RCC 7860 (cell line): Measurements from ENCODE around the gene ICOSLG.
"Not testable (repeated sequence)": the region's sequence is repeated elsewhere in the genome, so short reads cannot be mapped to it uniquely, and the experiment has no call there.

Source experiments
- DNase-seq: peaks from one replicate; pipeline ENCODE4 v3.0.0-alpha.2; 2015; ENCODE audit warnings: low spot score
- FAIRE-seq: peaks from 2 replicates; lab custom pipeline; 2012; peaks lifted over from hg19 to GRCh38; lab: Jason Lieb, UNC

ICOSLG gene

GRCh38 chr21:44240842-44241241, at the start of gene ICOSLG:
ICOSLG (minus strand) TSS chr21:44240943; CDS start chr21:44240817, 126 bp downstream.
- FAIRE-seq, DNase-seq: not testable (repeated sequence)

GRCh38 chr21:44289381-44290010, 48.8 kb upstream of the ICOSLG start:
- DNase-seq: no peak
- no peak for FAIRE-seq

- no peak for FAIRE-seq
Measured at GRCh38 chr21:44288251-44289110, 47.7 kb upstream of the ICOSLG start.

GRCh38 chr21:44286716-44287632, 46.2 kb upstream of the ICOSLG start:
- FAIRE-seq (no peak), DNase-seq (no peak)

More at GRCh38 chr21:44288251-44289110, 47.7 kb upstream of the ICOSLG start:
- DNase-seq: no peak

GRCh38 chr21:44286086-44286715, 45.5 kb upstream of the ICOSLG start:
- FAIRE-seq: no peak

GRCh38 chr21:44285138-44285992, 44.6 kb upstream of the ICOSLG start, which contains the start of gene AIRE:
AIRE (plus strand) TSS chr21:44285876; CDS start chr21:44286007, 131 bp downstream.
- no peak for DNase-seq
- FAIRE-seq: no peak

More at GRCh38 chr21:44286086-44286715, 45.5 kb upstream of the ICOSLG start:
- DNase-seq: no peak

- no peak for FAIRE-seq
Measured at GRCh38 chr21:44283948-44284347, 43.2 kb upstream of the ICOSLG start.

GRCh38 chr21:44283211-44283785, 42.6 kb upstream of the ICOSLG start:
- not testable (repeated sequence) for FAIRE-seq, DNase-seq

More at GRCh38 chr21:44283948-44284347, 43.2 kb upstream of the ICOSLG start:
- no peak for DNase-seq

GRCh38 chr21:44282370-44282769, 41.6 kb upstream of the ICOSLG start:
- FAIRE-seq: no peak
- no peak for DNase-seq

GRCh38 chr21:44281801-44282200, 41.1 kb upstream of the ICOSLG start:
- FAIRE-seq (no peak), DNase-seq (no peak)

GRCh38 chr21:44279354-44280260, 38.9 kb upstream of the ICOSLG start:
- DNase-seq (no peak), FAIRE-seq (no peak)

- DNase-seq: no peak
- no peak for FAIRE-seq
Measured at GRCh38 chr21:44275041-44275440, 34.3 kb upstream of the ICOSLG start.

- no peak for FAIRE-seq
Measured at GRCh38 chr21:44273046-44273445, 32.3 kb upstream of the ICOSLG start.

GRCh38 chr21:44272284-44272858, 31.6 kb upstream of the ICOSLG start:
- FAIRE-seq (no peak), DNase-seq (no peak)

More at GRCh38 chr21:44273046-44273445, 32.3 kb upstream of the ICOSLG start:
- no peak for DNase-seq

- FAIRE-seq (no peak), DNase-seq (no peak)
Measured at GRCh38 chr21:44271558-44272283, 31.0 kb upstream of the ICOSLG start.

- FAIRE-seq (no peak), DNase-seq (no peak)
Measured at GRCh38 chr21:44269090-44269489, 28.3 kb upstream of the ICOSLG start.

- FAIRE-seq (no peak), DNase-seq (no peak)
Measured at GRCh38 chr21:44267655-44268142, 27.0 kb upstream of the ICOSLG start.
